Prostate gland (tissue), 2 donors: ENCODE data around the gene EEF1A2. TPM values are rescaled to one million over a fixed set of nuclear protein-coding genes. Genes with fewer than 3 reads are reported as not detected.

Experiments used
- DNase-seq: peaks from one replicate; pipeline ENCODE4 v3.0.0-alpha.2; 2019; ENCODE audit warnings: low spot score
- H3K27ac ChIP-seq, 2 donors: fragments of 200-600 bp; sonication (generic); 2 replicates each; pipeline ENCODE4 v1.5.1; 2017 to 2019
- H3K27me3 ChIP-seq: fragments of 200-600 bp; sonication (generic); replicated peaks from 2 replicates; pipeline ENCODE4 v1.5.1; 2019; ENCODE audit not compliant: insufficient read depth
- H3K36me3 ChIP-seq, 2 donors: fragments of 200-600 bp; sonication (generic); 1 replicate in 1 of 2; 2 replicates in 1 of 2; pipeline versions ENCODE4 v1.5.1 to v1.8.1; 2017 to 2019
- H3K4me1 ChIP-seq: fragments of 200-600 bp; sonication (generic); replicated peaks from 2 replicates; pipeline ENCODE4 v1.5.1; 2019
- H3K4me3 ChIP-seq, 2 donors: fragments of 200-600 bp; sonication (generic); 2 replicates each; pipeline ENCODE4 v1.5.1; 2017 to 2019
- H3K9me3 ChIP-seq: fragments of 200-600 bp; sonication (generic); 2 replicates; pipeline ENCODE4 v1.5.1; 2017
- CTCF ChIP-seq, 4 experiments: fragments of 200-600 bp in 2 of 4; fragments of 450-650 bp in 2 of 4; sonication (generic) in 2 of 4; IDR thresholded peaks; 1 replicate in 3 of 4; 2 replicates in 1 of 4; pipeline ENCODE4 v1.5.1; 2016 to 2019; ENCODE audit warnings: antibody characterized with exemption in 4 of 4, mild to moderate bottlenecking in 2 of 4, moderate library complexity in 2 of 4
- POLR2A ChIP-seq: fragments of 450-650 bp; IDR thresholded peaks from one replicate; pipeline ENCODE4 v1.6.1; 2016; ENCODE audit warnings: antibody characterized with exemption, mild to moderate bottlenecking
- POLR2AphosphoS5 ChIP-seq: sonication (generic); formaldehyde crosslinking; IDR thresholded peaks from one replicate; pipeline ENCODE4 v1.6.1; 2017; ENCODE audit warnings: antibody characterized with exemption
- WGBS: methylation state at CpG from one replicate; pipeline ENCODE4 v1.1.5; 2018; 5-methylcytosine and 5-hydroxymethylcytosine counted together
- intact Hi-C: fragments of 100-400 bp; cut with DNase I; formaldehyde crosslinking; loops from one replicate; pipeline ENCODE4 v1.14.2; 2022
- total RNA-seq, 2 donors: library from RNA; depleted of rRNA; stranded (reverse); fragments of >200 nt; gene quantifications; one replicate each; pipeline ENCODE4 v1.1.0, GENCODE V29; 2016

Gene EEF1A2
- total RNA-seq, 2 donors from 2014 or later, result 13.4 to 20.9 TPM

DNA sequence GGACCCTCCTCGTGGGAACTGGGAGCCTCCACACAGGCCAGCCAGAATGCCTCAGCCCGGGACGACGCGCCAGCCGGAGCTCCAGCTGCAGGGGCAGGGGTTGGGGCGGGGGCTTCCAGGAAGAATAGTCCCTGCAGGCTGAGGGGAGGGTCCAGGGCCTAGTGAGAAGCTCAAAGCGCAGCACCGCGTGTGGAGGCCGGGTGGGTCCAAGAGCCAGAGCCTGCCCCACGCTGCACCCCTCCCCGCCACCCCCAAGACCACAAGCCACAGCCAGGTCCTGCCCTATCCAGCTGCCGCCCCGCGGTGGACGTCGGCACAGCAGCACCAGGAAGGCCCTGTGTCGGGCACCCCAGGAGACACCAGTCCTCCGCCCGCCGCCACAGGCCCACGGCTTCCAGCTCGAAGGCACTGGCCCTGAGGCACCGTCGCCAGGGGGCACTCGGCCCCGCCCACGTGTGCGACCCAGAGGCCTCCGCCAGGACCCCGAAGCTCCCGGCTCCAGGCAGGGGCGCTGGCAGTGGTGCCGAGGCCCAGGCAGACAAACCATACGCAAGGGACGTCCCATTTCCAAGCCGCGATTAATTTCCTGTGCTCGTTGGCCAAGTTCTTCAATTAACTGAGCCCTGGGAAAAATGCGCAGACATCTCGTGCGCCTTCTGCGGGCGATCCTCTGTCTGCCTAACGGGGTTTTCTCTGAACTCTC lies 45.9 kb downstream of the EEF1A2 start:
- Histone ChIP-seq H3K36me3 (no peaks in the 10 kb centered on the region), H3K27me3 (peaks cover 49% of the 10 kb centered on the region), H3K27ac (no peak overlapping the region), H3K4me3 (no peak overlapping the region), H3K9me3 (no peaks in the 10 kb centered on the region), H3K4me1 (no peaks in the 10 kb centered on the region)
- no peak for DNase-seq
- TF ChIP-seq CTCF (IDR thresholded peaks at IDR 0.05) (no peak), POLR2AphosphoS5 (no peak), POLR2A (no peak)
- intact Hi-C loops, result no loop called here
- WGBS, result 63% methylated on average over 26 of the region's 46 CpGs

DNA sequence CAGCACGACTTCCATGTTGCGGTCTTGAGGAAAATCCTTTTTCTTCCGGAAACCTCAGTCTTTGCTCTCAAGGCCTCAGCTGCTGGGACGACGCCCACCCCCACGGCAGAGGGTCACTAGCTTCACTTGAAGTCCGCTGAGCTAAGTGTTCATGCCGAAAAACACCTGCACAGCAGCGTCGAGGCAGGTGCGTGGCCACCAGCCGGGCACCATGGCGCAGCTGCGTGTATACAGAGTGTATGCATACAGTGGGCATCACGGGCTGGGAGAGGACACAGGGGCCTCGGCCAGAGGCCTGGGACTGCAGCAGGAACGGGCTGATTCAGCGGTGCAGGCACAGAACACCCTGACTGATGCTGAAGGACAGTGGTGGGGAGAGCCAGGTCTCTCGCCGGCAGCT lies 46.5 kb downstream of the EEF1A2 start:
- Histone ChIP-seq H3K27ac (no peak overlapping the region), H3K9me3 (no peaks in the 10 kb centered on the region), H3K4me3 (no peak overlapping the region), H3K27me3 (peaks cover 44% of the 10 kb centered on the region), H3K4me1 (no peaks in the 10 kb centered on the region), H3K36me3 (no peaks in the 10 kb centered on the region)
- WGBS, result 88% methylated on average over 19 of the region's 20 CpGs
- TF ChIP-seq POLR2AphosphoS5 (no peak), CTCF (IDR thresholded peaks at IDR 0.05) (no peak), POLR2A (no peak)
- no peak for DNase-seq
- intact Hi-C loops, result no loop called here

DNA sequence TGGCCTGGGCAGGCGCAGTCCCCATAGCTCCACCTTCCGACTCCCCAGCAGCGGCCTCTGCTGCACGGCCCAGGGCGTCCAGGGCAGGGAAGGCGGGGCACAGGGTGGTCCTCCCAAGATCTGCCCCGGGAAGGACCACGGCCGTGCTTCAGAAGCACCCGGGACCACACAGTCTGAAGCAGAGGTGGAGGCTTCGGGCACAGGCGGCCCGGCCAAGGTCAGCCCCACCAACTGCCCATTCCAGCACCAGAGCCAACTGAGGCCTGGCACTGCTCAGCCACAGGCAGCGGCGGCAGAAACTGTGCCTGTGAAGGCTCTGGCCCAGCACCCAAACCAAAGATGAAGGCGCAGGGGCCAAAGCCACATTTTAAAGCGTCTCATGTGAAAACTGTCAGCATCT lies 47.1 kb downstream of the EEF1A2 start:
- no peaks in the 10 kb centered on the region for H3K4me1 ChIP-seq
- no peak overlapping the region for H3K27ac ChIP-seq
- no peaks in the 10 kb centered on the region for H3K9me3 ChIP-seq
- TF ChIP-seq POLR2AphosphoS5, result no peak
- no peak for TF ChIP-seq CTCF (IDR thresholded peaks at IDR 0.05)
- no peak for TF ChIP-seq POLR2A
- no peak overlapping the region for H3K4me3 ChIP-seq
- intact Hi-C loops, result no loop called here
- no peaks in the 10 kb centered on the region for H3K36me3 ChIP-seq
- DNase-seq, result no peak
- peaks cover 42% of the 10 kb centered on the region for H3K27me3 ChIP-seq
- WGBS, result 84% methylated on average over 16 of the region's 17 CpGs

DNA sequence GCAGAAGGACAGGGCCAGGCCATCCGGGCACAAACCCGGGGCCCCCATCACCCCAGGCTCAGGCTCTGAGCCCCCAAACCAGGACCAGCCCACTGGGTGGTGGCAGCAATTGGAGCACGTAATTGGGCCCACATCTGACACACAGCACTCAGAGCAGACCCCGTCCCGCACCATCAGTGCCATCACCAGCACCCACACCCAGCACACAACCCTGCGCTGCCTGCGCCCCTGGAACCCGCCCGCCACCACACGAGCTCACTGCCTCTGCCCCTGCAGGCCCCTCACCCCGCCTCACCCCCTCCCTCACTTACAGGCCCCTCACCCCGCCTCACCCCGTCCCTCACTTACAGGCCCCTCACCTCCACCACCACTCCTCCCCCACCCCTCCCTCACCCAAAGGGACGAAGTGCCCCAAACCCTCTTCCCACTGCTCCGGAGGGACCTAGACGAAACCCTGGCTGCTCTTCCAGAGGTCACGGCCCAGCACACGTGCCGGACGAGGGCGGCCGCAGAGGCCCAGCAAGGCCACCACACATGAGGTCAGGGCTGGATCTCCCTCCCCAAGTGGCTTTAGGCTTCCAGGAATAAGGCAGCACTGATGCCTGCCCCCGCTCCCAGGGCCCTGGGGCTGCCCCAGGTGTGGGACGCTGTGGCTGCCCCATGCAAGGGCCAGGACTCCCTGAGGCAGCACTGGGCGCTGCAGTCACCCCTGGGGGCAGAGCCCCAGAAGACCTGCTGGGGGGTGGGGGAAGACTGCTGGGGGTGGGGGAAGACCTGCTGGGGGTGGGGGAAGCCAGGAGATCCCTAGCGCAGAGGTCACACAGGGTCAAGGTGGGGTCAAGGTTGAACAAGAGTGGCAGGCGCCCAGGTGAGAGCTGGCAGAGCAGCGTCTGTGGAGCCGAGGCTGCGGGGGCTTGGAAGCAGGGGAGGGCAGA lies 48.8 kb downstream of the EEF1A2 start:
- DNase-seq, result no peak
- no peaks in the 10 kb centered on the region for H3K36me3 ChIP-seq
- no peak overlapping the region for H3K27ac ChIP-seq
- intact Hi-C loops, result no loop called here
- H3K9me3 ChIP-seq, result no peaks in the 10 kb centered on the region
- peaks cover 29% of the 10 kb centered on the region for H3K27me3 ChIP-seq
- 81% methylated on average over 29 of the region's 30 CpGs for WGBS
- no peaks in the 10 kb centered on the region for H3K4me1 ChIP-seq
- TF ChIP-seq POLR2AphosphoS5, result no peak
- TF ChIP-seq POLR2A, result no peak
- no peak for TF ChIP-seq CTCF (IDR thresholded peaks at IDR 0.05)
- H3K4me3 ChIP-seq, result no peak overlapping the region
